Astrocyte (in vitro differentiated cells and primary cell): ENCODE results near the gene AGTPBP1.

ENCODE experiments used
- EZH2 ChIP-seq: IDR thresholded peaks from 2 replicates; pipeline ENCODE4 v1.6.1; 2012; ENCODE audit warnings: mild to moderate bottlenecking, low read length, inconsistent platforms; ENCODE audit not compliant: insufficient read depth
- TF ChIP-seq, protein P1 (sequence below): IDR thresholded peaks from 2 replicates; pipeline ENCODE4 v1.5.1; 2011; ENCODE audit warnings: low read depth, mild to moderate bottlenecking, inconsistent platforms, low read length, moderate library complexity; ENCODE audit not compliant: insufficient read depth

DNA sequence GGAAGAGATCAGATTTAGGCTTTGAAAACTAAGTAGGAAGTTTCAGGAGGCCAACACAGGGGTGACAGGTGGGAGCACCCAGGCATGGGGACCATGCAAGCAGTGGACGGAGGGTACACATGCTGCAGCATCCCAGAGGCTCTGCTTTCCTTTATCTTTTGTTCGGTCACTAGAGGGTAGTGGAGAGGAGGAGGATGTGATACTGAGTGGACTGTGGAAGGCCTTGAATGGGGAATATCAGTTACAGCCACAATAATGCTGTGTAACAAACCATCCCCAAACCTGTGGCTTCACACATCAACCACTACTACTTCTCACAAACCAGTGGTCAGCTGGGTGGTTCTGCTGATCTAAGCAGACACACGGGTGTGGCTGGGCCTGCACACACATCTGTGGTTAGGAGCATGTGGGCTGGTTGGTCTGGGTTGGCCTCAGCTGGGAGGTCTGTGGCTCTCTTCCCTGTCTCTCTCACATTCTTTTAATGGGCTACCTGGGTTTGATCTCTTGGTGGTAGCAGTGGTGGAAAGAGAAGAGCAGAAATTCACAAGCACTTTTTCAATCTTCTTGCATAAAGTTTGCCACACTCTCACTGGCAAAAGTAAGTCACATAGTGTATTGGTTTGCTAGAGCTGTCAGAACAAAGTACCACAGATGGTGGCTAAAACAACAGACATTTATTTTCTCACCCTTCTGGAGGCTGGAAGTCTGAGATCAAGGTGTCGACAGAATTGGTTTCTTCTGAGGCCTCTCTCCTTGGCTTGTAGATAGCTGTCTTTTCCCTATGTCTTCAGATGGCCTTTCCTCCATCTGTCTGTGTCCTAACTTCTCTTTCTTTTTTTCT is 238.7 kb downstream of the AGTPBP1 start:
- TF ChIP-seq, protein P1, sequence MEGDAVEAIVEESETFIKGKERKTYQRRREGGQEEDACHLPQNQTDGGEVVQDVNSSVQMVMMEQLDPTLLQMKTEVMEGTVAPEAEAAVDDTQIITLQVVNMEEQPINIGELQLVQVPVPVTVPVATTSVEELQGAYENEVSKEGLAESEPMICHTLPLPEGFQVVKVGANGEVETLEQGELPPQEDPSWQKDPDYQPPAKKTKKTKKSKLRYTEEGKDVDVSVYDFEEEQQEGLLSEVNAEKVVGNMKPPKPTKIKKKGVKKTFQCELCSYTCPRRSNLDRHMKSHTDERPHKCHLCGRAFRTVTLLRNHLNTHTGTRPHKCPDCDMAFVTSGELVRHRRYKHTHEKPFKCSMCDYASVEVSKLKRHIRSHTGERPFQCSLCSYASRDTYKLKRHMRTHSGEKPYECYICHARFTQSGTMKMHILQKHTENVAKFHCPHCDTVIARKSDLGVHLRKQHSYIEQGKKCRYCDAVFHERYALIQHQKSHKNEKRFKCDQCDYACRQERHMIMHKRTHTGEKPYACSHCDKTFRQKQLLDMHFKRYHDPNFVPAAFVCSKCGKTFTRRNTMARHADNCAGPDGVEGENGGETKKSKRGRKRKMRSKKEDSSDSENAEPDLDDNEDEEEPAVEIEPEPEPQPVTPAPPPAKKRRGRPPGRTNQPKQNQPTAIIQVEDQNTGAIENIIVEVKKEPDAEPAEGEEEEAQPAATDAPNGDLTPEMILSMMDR, result no peak
- TF ChIP-seq EZH2, result no peak
